GM12878 (cell line): ENCODE results near the gene CDCP1. TPM values are rescaled to one million over a fixed set of nuclear protein-coding genes. Genes with fewer than 3 reads are reported as not detected.

Source experiments
- ATAC-seq: fragments of 200-7000 bp; cut with Tn5 transposase; 3 replicates; pipeline ENCODE4 v1.9.1; 2020; ENCODE audit warnings: mild to moderate bottlenecking, moderate library complexity
- BruUV-seq: library from RNA; stranded (reverse); fragments of 400-500 nt; replicated peaks from 2 replicates; lab custom pipeline; 2021; lab: Mats Ljungman, UMichigan
- CTCF ChIA-PET: fragments of 300-600 bp; sonication (Branson Sonifier 250); formaldehyde crosslinking; extraction: SDS; loops from one replicate; lab custom pipeline; 2021; ENCODE audit warnings: inconsistent platforms; lab: Yijun Ruan, JAX
- POLR2A ChIA-PET: fragments of 350-600 bp; formaldehyde crosslinking; extraction: SDS; loops from one replicate; lab custom pipeline; 2021; ENCODE audit warnings: inconsistent platforms; lab: Charles Lee
- RAD21 ChIA-PET: fragments of 300-600 bp; sonication (Branson Sonifier 250); formaldehyde crosslinking; loops from one replicate; lab custom pipeline; 2023; ENCODE audit warnings: antibody characterized with exemption; ENCODE audit not compliant: unreplicated experiment; lab: Charles Lee
- SMC1A ChIA-PET: fragments of 300-600 bp; sonication (Branson Sonifier 250); formaldehyde crosslinking; loops from one replicate; lab custom pipeline; 2023; ENCODE audit not compliant: unreplicated experiment, uncharacterized antibody; lab: Charles Lee
- DNase-seq: peaks from one replicate; pipeline ENCODE4 v3.0.0-alpha.2; 2011; ENCODE audit warnings: low read depth, low spot score
- FAIRE-seq: peaks from 3 replicates; lab custom pipeline; 2011; peaks lifted over from hg19 to GRCh38; lab: Jason Lieb, UNC
- H2AFZ ChIP-seq: 2 replicates; pipeline ENCODE4 v1.6.0; 2011; ENCODE audit warnings: low read depth, low read length, control low read depth; ENCODE audit not compliant: control insufficient read depth
- H3K27ac ChIP-seq: 2 replicates; pipeline ENCODE4 v1.5.1; 2011; ENCODE audit warnings: control low read depth; ENCODE audit not compliant: control insufficient read depth, insufficient read depth
- H3K27me3 ChIP-seq, 2 experiments: replicated peaks in 1 of 2; 2 replicates each; pipeline versions ENCODE4 v1.6.0 to v1.6.1; 2011; ENCODE audit warnings: low read length in 1 of 2; ENCODE audit not compliant: control insufficient read depth in 2 of 2, insufficient read depth in 2 of 2
- H3K36me3 ChIP-seq, 2 experiments: 2 replicates each; pipeline ENCODE4 v1.5.1; 2011; ENCODE audit warnings: low read length in 1 of 2; ENCODE audit not compliant: control insufficient read depth in 2 of 2, insufficient read depth in 2 of 2
- H3K4me1 ChIP-seq: 2 replicates; pipeline ENCODE4 v1.6.1; 2011; ENCODE audit warnings: mild to moderate bottlenecking, low read length, moderate library complexity, mixed read lengths; ENCODE audit not compliant: control insufficient read depth, insufficient read depth
- H3K4me2 ChIP-seq: 2 replicates; pipeline ENCODE4 v1.6.0; 2011; ENCODE audit warnings: control low read depth; ENCODE audit not compliant: control insufficient read depth, insufficient read depth
- H3K4me3 ChIP-seq: fragments of 200-600 bp; sonication (generic); 2 replicates; pipeline ENCODE4 v1.5.1; 2016
- H3K79me2 ChIP-seq: 2 replicates; pipeline ENCODE4 v1.6.0; 2011; ENCODE audit warnings: low read length; ENCODE audit not compliant: control insufficient read depth, insufficient read depth
- H3K9ac ChIP-seq: 2 replicates; pipeline ENCODE4 v1.8.0; 2011; ENCODE audit warnings: low read length, control low read depth, mixed read lengths; ENCODE audit not compliant: control insufficient read depth, insufficient read depth
- H3K9me3 ChIP-seq: replicated peaks from 3 replicates; pipeline ENCODE4 v1.5.1; 2011; ENCODE audit warnings: mild to moderate bottlenecking, low read length; ENCODE audit not compliant: control insufficient read depth, insufficient read depth
- H4K20me1 ChIP-seq: 2 replicates; pipeline ENCODE4 v1.6.0; 2011; ENCODE audit not compliant: control insufficient read depth, insufficient read depth
- POLR2AphosphoS2 ChIP-seq: IDR thresholded peaks from 2 replicates; pipeline ENCODE4 v1.6.1; 2011; ENCODE audit warnings: low read depth, mild to moderate bottlenecking, low read length, improper control_type of control experiment, moderate library complexity
- RELB ChIP-seq: fragments of 450-650 bp; IDR thresholded peaks from 2 replicates; pipeline ENCODE4 v1.6.1; 2017; ENCODE audit warnings: low read depth, mild to moderate bottlenecking, moderate library complexity
- SIN3A ChIP-seq: IDR thresholded peaks from 2 replicates; pipeline ENCODE4 v1.6.1; 2012; ENCODE audit warnings: low read depth, low read length, improper control_type of control experiment
- USF1 ChIP-seq: IDR thresholded peaks from 2 replicates; pipeline ENCODE4 v1.6.1; 2011; ENCODE audit warnings: borderline replicate concordance, low read depth, mild to moderate bottlenecking, moderate library complexity, mixed read lengths, low read length; ENCODE audit not compliant: insufficient read depth; ENCODE audit errors: extremely low read length
- WGBS: methylation state at CpG from one replicate; pipeline ENCODE4 v1.1.6; 2016; ENCODE audit warnings: low lambda C conversion rate; ENCODE audit not compliant: insufficient replicate concordance, insufficient coverage; ENCODE audit errors: missing lambda C conversion rate; 5-methylcytosine and 5-hydroxymethylcytosine counted together
- in situ Hi-C: fragments of 300-500 bp; cut with MboI; formaldehyde crosslinking; loops from 9 replicates; pipeline ENCODE4 v1.14.3; 2018; ENCODE audit warnings: mixed read lengths
- intact Hi-C: fragments of 100-400 bp; cut with micrococcal nuclease; formaldehyde crosslinking; loops from one replicate; pipeline ENCODE4 v1.14.2; 2022; ENCODE audit not compliant: unreplicated experiment
- polyA plus RNA-seq, 11 experiments: library from polyadenylated mRNA; depleted of rRNA in 4 of 11; unstranded in 6 of 11; stranded (reverse) in 5 of 11; fragments of >200 nt; fragmentation: Nextera tagmentation in 4 of 11; fragmentation: Illumina TruSeq in 1 of 11; extraction: Ambion mirVana in 4 of 11; extraction: Trizol in 1 of 11; gene quantifications; 1 replicate in 1 of 11; 2 replicates in 10 of 11; pipeline versions ENCODE4 v1.2.1 to v1.2.3, GENCODE V29; 2011 to 2016; ENCODE audit warnings: inconsistent platforms in 2 of 11, missing spikeins in 2 of 11, low read depth in 1 of 11
- total RNA-seq, 4 experiments: library from RNA; depleted of rRNA in 3 of 4; stranded (reverse); fragments of >200 nt in 3 of 4; fragmentation: Illumina TruSeq in 1 of 4; extraction: Trizol in 1 of 4; gene quantifications; 2 replicates each; pipeline versions ENCODE4 v1.2.1 to v1.2.3, GENCODE V29; 2013 to 2021

The CDCP1 gene
- total and polyA plus RNA-seq, 10 of the 15 experiments (the other 5 are each of a cell fraction or from before 2014, with no cell fraction given), result 0.35 to 2.2 (median 0.86) TPM

- CTCF ChIA-PET, result interaction anchor here (1.0 to 1.5 kb wide), 4 partner anchors 33 to 167 kb away, joined by 3 to 7 read pairs (median 3); no protein-coding TSS in a partner anchor
- Histone ChIP-seq H3K9ac (no peak overlapping the region), H3K4me2 (no peak overlapping the region), H2AFZ (no peak overlapping the region), H3K27me3 (no peaks in the 10 kb centered on the region; a peak in 2 of 4 replicates), H3K27ac (no peak overlapping the region), H4K20me1 (no peaks in the 10 kb centered on the region), H3K4me1 (no peaks in the 10 kb centered on the region), H3K36me3 (no peaks in the 10 kb centered on the region), H3K79me2 (no peaks in the 10 kb centered on the region), H3K4me3 (no peak overlapping the region), H3K9me3 (no peaks in the 10 kb centered on the region; the same call in 2 of the 3 replicates)
- BruUV-seq, result no TSS peak
- RAD21 ChIA-PET, result interaction anchor here (1.0 to 1.1 kb wide), 3 partner anchors 9 to 36 kb away, joined by 3 to 4 read pairs (median 3); no protein-coding TSS in a partner anchor
- in situ Hi-C loops (no loop called here), intact Hi-C loops (no loop called here)
- TF ChIP-seq RELB (no peak), USF1 (no peak), SIN3A (no peak), POLR2AphosphoS2 (no peak)
- ATAC-seq (no peak), FAIRE-seq (no peak), DNase-seq (no peak)
- WGBS, result 22% methylated on average over 5 of the region's 5 CpGs
- SMC1A ChIA-PET, result interaction anchor here (1.0 to 2.5 kb wide), 8 partner anchors 9 to 112 kb away, joined by 3 to 8 read pairs (median 4); no protein-coding TSS in a partner anchor
- POLR2A ChIA-PET, result interaction anchor here (1.3 kb wide), 1 partner anchor 39 kb away, joined by 3 read pairs; no protein-coding TSS in a partner anchor
Observed at GRCh38 chr3:45153658-45154437, 7.7 kb upstream of the CDCP1 start.
